T-helper 2 cell treated with Interferon-gamma antibody and Interleukin-4, amounts not matched to agents 100 ng/mL and 5 ng/mL, for 36 hours (primary cell): ENCODE data around the gene RLN2. TPM values are rescaled to one million over a fixed set of nuclear protein-coding genes. Genes with fewer than 3 reads are reported as not detected.

Experiments used
- intact Hi-C: fragments of 100-400 bp; cut with micrococcal nuclease; formaldehyde crosslinking; loops from one replicate; pipeline ENCODE4 v1.15.1; 2023
- total RNA-seq: library from RNA; stranded (reverse); gene quantifications from 2 replicates; pipeline ENCODE4 v1.2.3, GENCODE V29; 2022

The RLN2 gene
- total RNA-seq, 1 donor from 2014 or later, result 1.4 TPM

DNA sequence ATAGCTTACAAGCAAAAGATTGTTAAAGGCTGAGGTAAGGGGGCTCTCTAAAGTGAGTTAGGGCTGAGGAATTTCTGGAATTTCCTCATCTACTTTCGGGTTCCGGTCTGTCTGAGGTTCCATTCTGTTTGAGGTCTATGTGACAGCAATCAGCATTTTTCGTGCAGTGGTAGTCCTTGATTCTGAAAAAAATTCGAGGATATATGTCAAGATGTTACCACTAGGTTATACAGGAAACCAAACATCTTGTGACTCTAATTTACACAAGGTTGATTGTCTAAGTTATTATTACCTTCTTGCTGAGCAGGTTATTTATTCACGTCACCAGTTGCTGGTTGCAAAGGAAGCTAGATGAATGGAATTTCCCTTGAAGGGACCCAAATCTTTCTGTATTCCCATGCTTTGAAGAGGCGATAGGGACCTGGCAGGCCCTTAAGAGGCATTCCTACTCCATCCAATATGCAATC is 35.2 kb downstream of the RLN2 start:
- intact Hi-C loops, result loop anchor here (10.0 kb wide), 1 partner anchor 156 kb away; no protein-coding TSS in a partner anchor

DNA sequence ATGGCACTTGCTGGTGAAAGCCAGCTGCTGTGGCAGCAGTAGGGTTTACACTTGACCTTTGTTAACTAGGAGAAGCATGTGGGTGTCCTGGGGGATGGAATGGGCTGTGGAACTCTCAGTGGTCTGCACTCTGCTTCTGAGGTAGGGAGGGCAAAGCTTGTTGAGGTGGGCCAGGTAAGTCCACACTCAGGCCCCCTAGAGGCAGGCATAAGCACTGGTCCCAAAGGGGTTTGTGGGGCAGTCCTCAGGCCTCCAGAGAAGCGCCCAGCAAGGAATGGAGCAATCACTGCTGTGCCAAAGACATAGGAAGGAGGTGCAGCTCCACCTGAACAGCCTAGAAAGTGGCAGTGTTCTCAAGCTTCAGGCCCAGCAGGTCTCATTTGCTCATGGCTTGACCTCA is 38.6 kb downstream of the RLN2 start:
- intact Hi-C loops, result loop anchor here (10.0 kb wide), 1 partner anchor 159 kb away; no protein-coding TSS in a partner anchor

DNA sequence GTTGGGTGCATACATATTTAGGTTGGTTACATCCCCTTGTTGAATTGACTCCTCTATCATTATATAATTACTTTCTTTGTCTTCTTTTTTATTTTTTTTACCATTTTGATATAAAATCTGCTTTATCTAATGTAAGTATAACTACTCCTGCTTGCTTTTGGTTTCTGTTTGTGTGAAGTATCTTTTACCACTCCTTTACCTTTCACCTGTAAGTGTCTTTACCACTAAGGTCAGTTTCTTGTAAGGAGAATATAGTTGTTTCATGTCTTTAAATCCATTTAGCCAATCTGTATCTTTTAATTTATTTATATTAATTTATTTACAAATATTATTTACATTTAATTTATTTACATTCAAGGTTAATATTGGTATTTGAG is 40.3 kb downstream of the RLN2 start:
- intact Hi-C loops, result loop anchor here (10.0 kb wide), 1 partner anchor 161 kb away; no protein-coding TSS in a partner anchor

DNA sequence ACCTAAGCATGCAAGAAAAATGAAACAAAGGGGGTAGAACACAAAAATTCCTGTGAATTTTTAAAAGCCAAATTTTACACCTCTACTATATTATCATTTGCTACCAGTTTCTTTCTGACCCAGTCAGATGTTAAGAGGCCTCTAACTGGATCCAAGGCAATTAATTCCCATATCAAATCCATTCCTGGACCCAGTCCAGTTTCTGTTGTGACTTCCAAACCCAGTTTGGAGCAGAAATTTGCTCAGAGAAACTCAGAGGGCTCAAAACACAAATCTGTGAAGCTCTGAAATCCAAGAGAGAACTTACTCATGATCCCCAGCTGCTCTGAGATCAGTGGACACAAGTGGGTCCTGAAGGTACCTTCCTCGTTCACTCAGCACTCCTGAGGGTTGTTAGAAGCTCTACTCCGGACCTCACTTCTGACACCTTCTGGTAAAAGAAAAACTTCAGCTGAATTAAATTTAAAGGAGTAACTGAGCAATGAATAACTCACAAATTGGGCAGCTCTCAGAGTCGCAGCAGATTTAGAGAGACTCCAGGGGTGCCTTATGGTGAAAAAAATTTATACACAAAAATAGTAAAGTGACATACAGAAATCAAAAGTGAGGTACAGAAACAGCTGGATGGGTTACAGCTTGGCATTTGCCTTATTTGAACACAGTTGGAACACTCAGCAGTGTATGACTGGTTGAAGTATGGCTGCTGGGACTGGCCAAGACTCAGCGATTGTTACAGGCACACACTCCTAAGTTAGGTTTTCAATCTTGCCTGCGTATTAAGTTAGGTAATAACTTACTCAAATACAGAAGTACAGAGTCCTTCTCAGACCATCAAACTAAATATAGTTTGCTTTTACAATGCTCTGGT is 40.9 kb downstream of the RLN2 start:
- intact Hi-C loops, result loop anchor here (10.0 kb wide), 1 partner anchor 161 kb away; no protein-coding TSS in a partner anchor

Other genes starting within 250 kb of the RLN2 start
- not detected in 2 replicates for gene INSL6, start 119.1 kb downstream of the RLN2 start, total RNA-seq
- gene INSL4, start 73.3 kb downstream of the RLN2 start, total RNA-seq, result not detected in 2 replicates
- gene RLN1, start 35.2 kb upstream of the RLN2 start, total RNA-seq, result 0.73 and 1.5 TPM in 2 replicates
- gene PLGRKT, start 133.2 kb upstream of the RLN2 start, total RNA-seq, result 26.4 and 27.9 TPM in 2 replicates
- 11.1 and 12.7 TPM in 2 replicates for gene CD274, start 145.8 kb upstream of the RLN2 start, total RNA-seq
- 2.5 TPM in 2 replicates for gene PDCD1LG2, start 205.8 kb upstream of the RLN2 start, total RNA-seq